Smooth muscle cell (in vitro differentiated cells): ENCODE data around the gene SF3B6. TPM values are rescaled to one million over a fixed set of nuclear protein-coding genes. Genes with fewer than 3 reads are reported as not detected.
A peak's percentile ranks its signal among the peaks of the same experiment; 100 is the strongest.

Experiments used
- DNase-seq: peaks from one replicate; lab custom pipeline; 2025; ENCODE audit not compliant: unreplicated experiment; lab: John Stamatoyannopoulos, UW
- H2AFZ ChIP-seq: fragments of 200-600 bp; sonication (generic); 2 replicates; pipeline ENCODE4 v1.6.0; 2016; ENCODE audit warnings: antibody characterized with exemption, low read depth, mild to moderate bottlenecking
- H3F3A ChIP-seq: fragments of 200-600 bp; sonication (generic); 2 replicates; pipeline ENCODE4 v1.6.0; 2017; ENCODE audit warnings: antibody characterized with exemption, low read depth
- H3K27ac ChIP-seq: fragments of 200-600 bp; sonication (generic); 2 replicates; pipeline ENCODE4 v1.5.1; 2016; ENCODE audit warnings: low read depth, mild to moderate bottlenecking
- H3K27me3 ChIP-seq: fragments of 200-600 bp; sonication (generic); 2 replicates; pipeline ENCODE4 v1.6.1; 2016; ENCODE audit warnings: low read depth, mild to moderate bottlenecking
- H3K36me3 ChIP-seq: fragments of 200-600 bp; sonication (generic); 2 replicates; pipeline ENCODE4 v1.5.1; 2016; ENCODE audit warnings: low read depth
- H3K4me1 ChIP-seq: fragments of 200-600 bp; sonication (generic); 2 replicates; pipeline ENCODE4 v1.5.1; 2016; ENCODE audit warnings: low read depth
- H3K4me2 ChIP-seq: fragments of 200-600 bp; sonication (generic); 2 replicates; pipeline ENCODE4 v1.6.0; 2016; ENCODE audit warnings: mild to moderate bottlenecking
- H3K4me3 ChIP-seq: fragments of 200-600 bp; sonication (generic); 2 replicates; pipeline ENCODE4 v1.5.1; 2016; ENCODE audit warnings: mild to moderate bottlenecking
- H3K79me2 ChIP-seq: fragments of 200-600 bp; sonication (generic); 2 replicates; pipeline ENCODE4 v1.6.0; 2016; ENCODE audit warnings: low read depth, mild to moderate bottlenecking
- H3K9ac ChIP-seq: fragments of 200-600 bp; sonication (generic); 2 replicates; pipeline ENCODE4 v1.6.0; 2016; ENCODE audit warnings: low read depth
- H3K9me3 ChIP-seq: fragments of 200-600 bp; sonication (generic); replicated peaks from 2 replicates; pipeline ENCODE4 v1.5.1; 2016; ENCODE audit warnings: low read depth
- H4K20me1 ChIP-seq: fragments of 200-600 bp; sonication (generic); 2 replicates; pipeline ENCODE4 v1.6.0; 2016; ENCODE audit warnings: low read depth
- CTCF ChIP-seq: fragments of 200-600 bp; sonication (generic); IDR thresholded peaks from 2 replicates; pipeline ENCODE4 v1.5.1; 2017; ENCODE audit warnings: borderline replicate concordance, mild to moderate bottlenecking, antibody characterized with exemption; ENCODE audit not compliant: insufficient read depth, poor library complexity, severe bottlenecking
- WGBS: methylation state at CpG from one replicate; pipeline ENCODE4 v1.1.7; 2016; ENCODE audit warnings: low lambda C conversion rate; 5-methylcytosine and 5-hydroxymethylcytosine counted together
- polyA plus RNA-seq: library from polyadenylated mRNA; unstranded; fragments of >200 nt; fragmentation: Nextera tagmentation; extraction: Ambion mirVana; gene quantifications from 2 replicates; pipeline ENCODE4 v1.2.1, GENCODE V29; 2016
- total RNA-seq: library from RNA; depleted of rRNA; stranded (reverse); fragments of >200 nt; gene quantifications from 2 replicates; pipeline ENCODE4 v1.2.3, GENCODE V29; 2014

The SF3B6 gene
- total and polyA plus RNA-seq, 2 experiments from 2014 or later, result 210 to 260 TPM

GRCh38 chr2:24075259-24075658, 867 bp downstream of the SF3B6 start:
- Histone ChIP-seq H3K36me3 (no peaks in the 10 kb centered on the region), H3K27ac (peak overlapping the region; percentile 79), H2AFZ (no peak overlapping the region), H4K20me1 (peaks cover 40% of the 10 kb centered on the region), H3K4me3 (peak overlapping the region; percentile 84), H3F3A (peaks cover 12% of the 10 kb centered on the region), H3K4me1 (peaks cover 15% of the 10 kb centered on the region), H3K9me3 (no peaks in the 10 kb centered on the region), H3K9ac (peak overlapping the region; percentile 80), H3K27me3 (no peaks in the 10 kb centered on the region), H3K4me2 (peak overlapping the region; percentile 91), H3K79me2 (peaks cover 54% of the 10 kb centered on the region)
- TF ChIP-seq CTCF, result no peak
- 66% methylated on average over 5 of the region's 5 CpGs for WGBS
- no peak for DNase-seq

- H3K27ac ChIP-seq, result no peak overlapping the region
- peaks cover 4% of the 10 kb centered on the region for H3F3A ChIP-seq
- H3K36me3 ChIP-seq, result no peaks in the 10 kb centered on the region
- no peak overlapping the region for H3K9ac ChIP-seq
- H3K27me3 ChIP-seq, result no peaks in the 10 kb centered on the region
- DNase-seq, result no peak
- no peak overlapping the region for H2AFZ ChIP-seq
- peaks cover 54% of the 10 kb centered on the region for H4K20me1 ChIP-seq
- peaks cover 61% of the 10 kb centered on the region for H3K79me2 ChIP-seq
- TF ChIP-seq CTCF, result no peak
- no peaks in the 10 kb centered on the region for H3K9me3 ChIP-seq
- no peak overlapping the region for H3K4me3 ChIP-seq
- H3K4me1 ChIP-seq, result peaks cover 15% of the 10 kb centered on the region
- WGBS, result 94% methylated on average over 6 of the region's 6 CpGs
- no peak overlapping the region for H3K4me2 ChIP-seq
Measured at GRCh38 chr2:24073816-24074215, 2.3 kb downstream of the SF3B6 start.

GRCh38 chr2:24072259-24072658, 3.9 kb downstream of the SF3B6 start:
- Histone ChIP-seq H3K27ac (no peak overlapping the region), H3K4me1 (peaks cover 11% of the 10 kb centered on the region), H3K36me3 (no peaks in the 10 kb centered on the region), H3F3A (peaks cover 3% of the 10 kb centered on the region), H2AFZ (no peak overlapping the region), H3K9ac (no peak overlapping the region), H4K20me1 (peaks cover 59% of the 10 kb centered on the region), H3K9me3 (no peaks in the 10 kb centered on the region), H3K4me3 (no peak overlapping the region), H3K27me3 (no peaks in the 10 kb centered on the region), H3K79me2 (peaks cover 61% of the 10 kb centered on the region), H3K4me2 (no peak overlapping the region)
- no peak for TF ChIP-seq CTCF
- 98% methylated on average over 4 of the region's 4 CpGs for WGBS
- DNase-seq, result no peak

GRCh38 chr2:24065341-24065740, 10.8 kb downstream of the SF3B6 start:
- no peak overlapping the region for H3K27ac ChIP-seq
- no peaks in the 10 kb centered on the region for H3K36me3 ChIP-seq
- no peak overlapping the region for H2AFZ ChIP-seq
- DNase-seq, result no peak
- no peak for TF ChIP-seq CTCF
- no peak overlapping the region for H3K9ac ChIP-seq
- 92% methylated on average over 2 of the region's 2 CpGs for WGBS
- H3K79me2 ChIP-seq, result peaks cover 8% of the 10 kb centered on the region
- no peak overlapping the region for H3K4me2 ChIP-seq
- no peaks in the 10 kb centered on the region for H3F3A ChIP-seq
- no peaks in the 10 kb centered on the region for H3K27me3 ChIP-seq
- H3K9me3 ChIP-seq, result no peaks in the 10 kb centered on the region
- H3K4me1 ChIP-seq, result no peaks in the 10 kb centered on the region
- peaks cover 20% of the 10 kb centered on the region for H4K20me1 ChIP-seq
- no peak overlapping the region for H3K4me3 ChIP-seq
